ENCODE measurements around the gene ACE. TPM values are rescaled to one million over a fixed set of nuclear protein-coding genes. Genes with fewer than 3 reads are reported as not detected.
"Not testable (repeated sequence)": the region's sequence is repeated elsewhere in the genome, so short reads cannot be mapped to it uniquely, and the experiment has no call there.

ACE gene
- polyA plus RNA-seq, 1 donor: 10.3 TPM

- no peak for DNase-seq (ENCODE audit: low read depth)
Measured at GRCh38 chr17:63444457-63444856, 32.4 kb upstream of the ACE start.

DNA sequence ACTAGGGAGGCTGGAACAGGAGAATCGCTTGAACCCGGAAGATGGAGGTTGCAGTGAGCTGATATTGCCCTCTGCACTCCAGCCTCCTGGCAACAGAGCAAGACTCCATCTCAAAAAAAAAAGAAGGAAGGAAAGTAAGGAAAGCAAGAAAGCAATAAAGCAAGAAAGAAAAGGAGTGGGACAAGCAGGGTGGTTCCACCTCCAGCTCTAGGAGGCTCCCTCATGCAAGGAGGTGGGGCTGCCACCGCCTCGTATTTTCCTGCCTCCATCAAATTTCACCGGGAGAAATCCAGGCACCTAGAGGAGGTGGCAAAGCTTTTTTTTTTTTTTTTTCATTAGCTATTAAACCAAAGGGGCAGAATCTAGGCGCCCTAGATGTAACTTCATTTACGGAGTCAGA lies 31.8 kb upstream of the ACE start:
- DNase-seq (ENCODE audit: low read depth): no peak

GRCh38 chr17:63445571-63445953 lies 31.3 kb upstream of the ACE start:
- DNase-seq (ENCODE audit: low read depth): no peak

- DNase-seq (ENCODE audit: low read depth): no peak
Measured at GRCh38 chr17:63445954-63446752, 30.7 kb upstream of the ACE start, which contains the start of gene CYB561. CYB561 (minus strand) TSS chr17:63446306; CDS start chr17:63437547, 8,759 bp downstream.

DNA sequence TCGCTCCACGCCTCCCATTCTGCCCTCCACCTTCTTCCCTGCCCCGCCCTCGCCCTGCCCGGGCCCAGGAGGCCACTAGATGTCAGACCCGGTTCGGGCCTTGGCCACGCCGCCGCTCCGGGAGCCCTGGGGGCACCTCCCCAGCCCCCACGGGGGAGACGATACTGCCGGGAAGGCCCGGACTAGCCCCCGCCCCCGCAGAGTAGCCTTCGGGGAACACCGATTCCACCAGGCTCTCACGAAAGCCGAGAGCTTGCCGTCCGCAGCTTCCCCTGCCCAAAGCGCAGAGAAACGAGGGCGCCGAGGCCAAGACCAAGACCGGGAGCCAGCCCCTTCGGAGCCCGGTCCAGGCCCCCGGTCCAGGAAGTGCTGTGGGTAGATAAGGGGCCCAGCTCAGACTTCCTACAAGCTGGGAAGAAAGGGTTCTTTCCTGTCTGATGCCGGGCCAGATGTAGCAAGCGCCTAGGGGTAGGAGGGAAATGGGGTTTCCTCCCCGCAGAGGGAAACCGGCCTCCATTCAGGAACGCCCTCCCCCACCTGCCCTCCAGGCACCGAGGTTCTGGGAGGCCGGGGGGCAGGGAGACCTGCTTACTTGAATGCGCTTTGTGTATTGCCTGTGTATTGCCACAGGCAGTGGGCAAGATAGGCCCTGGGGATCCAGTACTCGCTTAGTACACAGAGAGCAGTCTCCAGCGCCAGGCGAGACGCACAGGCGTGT lies 29.9 kb upstream of the ACE start:
- no peak for DNase-seq (ENCODE audit: low read depth)

GRCh38 chr17:63447471-63448009 lies 29.3 kb upstream of the ACE start:
- no peak for DNase-seq (ENCODE audit: low read depth)

- no peak for DNase-seq (ENCODE audit: low read depth)
Measured at GRCh38 chr17:63448655-63449054, 28.2 kb upstream of the ACE start.

DNA sequence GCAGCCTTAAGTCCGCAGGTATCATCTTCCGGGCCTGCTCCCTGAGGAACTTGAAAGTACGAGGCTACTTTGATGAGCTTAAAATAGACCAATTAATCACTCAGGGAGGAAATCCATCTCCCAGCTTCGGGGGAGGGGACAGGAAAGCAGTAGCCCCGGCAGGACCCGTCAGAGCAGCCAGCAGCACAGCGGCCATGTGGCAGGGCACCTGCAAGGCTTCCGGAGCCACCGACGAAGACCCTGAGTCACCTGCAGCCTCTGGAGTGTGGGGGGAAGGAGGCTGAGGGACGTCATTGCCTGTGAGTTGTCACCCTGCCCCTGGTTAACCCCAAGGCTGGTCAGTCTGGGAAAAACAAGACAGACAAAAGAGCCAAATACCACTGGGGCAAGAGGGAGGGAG lies 26.3 kb upstream of the ACE start:
- no peak for DNase-seq (ENCODE audit: low read depth)

DNA sequence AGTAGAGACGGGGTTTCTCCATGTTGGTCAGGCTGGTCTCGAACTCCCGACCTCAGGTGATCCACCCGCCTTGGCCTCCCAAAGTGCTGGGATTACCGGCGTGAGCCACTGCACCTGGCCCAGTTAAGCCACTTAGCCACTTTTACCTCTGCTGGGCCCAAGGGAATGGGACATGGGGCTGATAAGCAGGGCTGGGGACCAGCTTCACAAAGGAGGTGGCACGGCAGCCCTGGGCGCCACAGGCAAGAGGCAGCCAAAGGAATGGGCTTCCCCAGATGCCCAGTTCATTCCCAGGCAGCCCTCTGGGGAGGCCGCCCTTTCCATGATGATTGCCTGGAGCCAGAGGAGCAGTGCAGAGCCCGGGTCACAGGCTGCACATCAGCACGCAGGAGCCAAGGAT lies 25.7 kb upstream of the ACE start:
- no peak for DNase-seq (ENCODE audit: low read depth)

DNA sequence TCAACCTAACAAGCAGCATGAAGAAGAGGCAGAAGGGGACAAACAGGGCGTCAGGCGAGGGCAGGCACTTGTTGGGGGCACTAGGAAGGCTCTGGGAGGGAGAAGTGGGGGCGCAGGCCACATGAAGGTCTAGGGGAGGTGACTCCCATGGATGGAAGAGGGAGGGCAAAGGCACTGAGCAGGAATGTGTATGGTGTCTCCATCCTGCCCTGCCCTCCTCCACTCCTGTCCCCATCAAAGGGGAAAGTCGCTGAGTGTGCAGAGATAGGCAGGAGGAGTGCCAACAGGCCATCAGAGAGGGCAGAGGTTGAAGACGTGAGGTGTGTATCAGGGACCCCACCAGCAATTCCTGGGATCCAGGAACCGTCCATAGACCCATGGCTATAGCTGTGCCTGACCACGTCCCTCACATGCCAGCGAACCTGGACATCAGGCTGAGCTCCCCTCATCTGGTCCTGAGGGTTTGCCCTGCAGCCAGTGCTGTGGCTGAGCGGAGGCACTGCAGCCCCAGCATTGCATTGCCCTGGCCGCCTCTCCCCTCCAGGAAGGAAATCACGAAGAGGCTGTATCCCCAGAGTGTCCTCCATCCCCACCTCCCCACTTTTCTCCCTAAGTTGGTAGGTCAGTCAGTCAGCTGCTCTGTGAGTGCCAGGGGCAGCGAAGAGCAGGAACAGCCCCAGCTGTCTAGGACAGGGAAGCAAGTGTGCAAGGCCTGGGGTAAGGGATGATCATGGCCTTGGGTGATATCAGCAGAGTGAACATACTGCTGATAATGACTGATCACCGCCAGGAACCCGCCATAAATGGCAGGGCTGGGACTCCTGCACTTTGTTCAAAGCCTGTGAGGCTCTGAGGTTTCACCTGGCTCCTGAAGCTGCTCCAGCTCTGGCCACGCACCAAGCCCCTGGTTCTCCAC lies 24.6 kb upstream of the ACE start:
- no peak for DNase-seq (ENCODE audit: low read depth)

DNA sequence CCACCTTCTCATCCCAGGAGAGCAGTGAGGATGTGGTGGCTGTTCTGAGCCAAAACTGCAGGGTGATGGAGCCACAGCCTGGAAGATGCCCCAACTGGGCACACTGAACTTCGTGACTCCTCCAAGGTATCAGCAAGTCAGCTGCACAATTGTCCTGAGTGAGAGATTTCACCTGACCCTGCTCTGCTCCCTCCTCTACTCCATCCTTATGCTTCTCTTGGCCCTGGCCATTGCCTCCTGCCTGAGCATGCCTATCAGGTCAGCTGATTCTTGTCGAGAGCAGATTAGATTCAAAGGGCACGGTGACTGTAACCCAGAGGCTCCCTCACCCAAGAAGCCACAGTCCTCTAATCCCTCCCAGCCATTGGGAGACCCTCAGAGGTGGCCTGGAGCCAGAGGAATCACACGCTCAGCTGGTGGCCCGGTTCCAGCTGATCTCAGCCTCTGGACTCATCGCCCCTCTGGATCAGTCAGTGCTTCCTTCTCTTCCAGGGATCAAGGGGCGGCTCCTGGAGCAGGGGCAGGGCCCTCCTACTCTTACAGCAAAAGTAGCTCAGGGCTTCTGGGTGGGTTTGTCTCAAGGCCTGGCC lies 23.8 kb upstream of the ACE start:
- no peak for DNase-seq (ENCODE audit: low read depth)

DNA sequence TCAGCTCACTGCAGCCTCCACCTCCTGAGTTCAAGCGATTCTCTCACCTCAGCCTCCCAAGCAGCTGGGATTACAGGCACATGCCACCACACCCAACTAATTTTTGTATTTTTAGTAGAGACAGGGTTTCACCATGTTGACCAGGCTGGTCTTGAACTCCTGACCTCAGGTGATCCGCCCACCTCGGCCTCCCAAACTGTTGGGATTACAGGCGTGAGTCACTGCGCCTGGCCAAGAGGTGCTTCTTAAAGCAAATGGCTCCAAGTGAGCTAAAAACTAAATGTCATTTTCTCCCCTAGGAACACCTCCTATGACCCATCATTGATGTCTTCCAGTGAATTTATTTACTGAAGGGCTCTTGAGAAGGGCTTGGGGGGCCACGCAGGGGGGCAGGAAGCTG lies 22.5 kb upstream of the ACE start:
- not testable (repeated sequence) for DNase-seq (ENCODE audit: low read depth)

- DNase-seq (ENCODE audit: low read depth): no peak
Measured at GRCh38 chr17:63454915-63455314, 21.9 kb upstream of the ACE start.

- DNase-seq (ENCODE audit: low read depth): no peak
Measured at GRCh38 chr17:63455417-63455816, 21.4 kb upstream of the ACE start.

DNA sequence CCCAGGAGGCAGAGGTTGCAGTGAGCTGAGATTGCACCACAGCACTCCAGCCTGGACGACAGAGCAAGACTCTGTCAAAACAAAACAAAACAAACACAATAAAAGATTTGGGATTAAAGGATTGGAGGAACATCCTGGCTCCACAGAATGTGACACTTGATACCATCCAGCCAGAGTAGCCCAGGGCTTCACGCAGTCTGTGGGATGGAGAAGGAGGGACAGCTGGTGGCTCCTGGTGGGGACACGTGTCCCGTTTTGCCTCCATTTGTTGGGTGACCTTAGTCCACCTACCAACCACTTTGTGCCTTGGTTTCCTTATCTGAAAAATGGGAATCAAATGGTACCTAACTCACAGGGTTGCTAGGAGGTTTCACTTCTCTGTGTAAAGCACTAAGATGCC lies 18.4 kb upstream of the ACE start:
- no peak for DNase-seq (ENCODE audit: low read depth)

GRCh38 chr17:63460018-63460417 lies 16.8 kb upstream of the ACE start:
- no peak for DNase-seq (ENCODE audit: low read depth)

DNA sequence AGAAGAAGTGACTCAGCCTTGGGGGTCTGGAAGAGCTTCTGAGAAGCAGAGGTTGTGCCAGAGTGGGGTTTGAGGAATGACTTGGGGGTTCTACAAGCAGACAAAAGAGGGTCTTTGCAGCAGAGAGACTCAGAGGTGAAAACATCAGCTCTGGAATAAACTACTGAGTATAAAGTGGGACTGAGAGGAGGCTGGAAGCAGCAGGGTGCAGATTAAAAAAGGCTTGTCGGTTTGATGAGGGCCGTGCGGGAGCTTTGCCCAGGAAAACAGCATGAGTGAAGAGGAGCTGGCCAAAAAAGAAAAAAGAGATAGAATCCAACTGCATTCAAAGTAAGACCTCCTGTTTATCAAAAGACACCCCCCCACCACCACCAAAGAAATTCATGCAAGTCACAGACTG lies 13.1 kb upstream of the ACE start:
- DNase-seq (ENCODE audit: low read depth): no peak

GRCh38 chr17:63464691-63465236 lies 12.1 kb upstream of the ACE start:
- no peak for DNase-seq (ENCODE audit: low read depth)

DNA sequence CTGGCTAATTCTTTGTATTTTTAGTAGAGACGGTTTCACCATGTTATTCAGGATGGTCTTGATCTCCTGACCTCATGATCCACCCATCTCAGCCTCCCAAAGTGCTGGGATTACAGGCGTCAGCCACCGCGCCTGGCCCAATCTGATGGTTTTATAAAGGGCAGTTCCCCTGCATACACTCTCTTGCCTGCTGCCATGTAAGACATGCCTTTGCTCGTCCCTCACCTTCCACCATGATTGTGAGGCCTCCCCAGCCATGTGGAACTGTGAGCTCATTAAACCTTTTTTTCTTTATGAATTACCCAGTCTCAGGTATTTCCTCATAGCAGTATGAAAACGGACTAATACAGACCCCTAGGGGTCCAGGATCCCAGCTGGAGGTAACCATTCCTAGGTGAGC lies 8.8 kb upstream of the ACE start:
- not testable (repeated sequence) for DNase-seq (ENCODE audit: low read depth)

GRCh38 chr17:63474174-63474573 lies 2.7 kb upstream of the ACE start:
- DNase-seq (ENCODE audit: low read depth): no peak

Data from forelimb muscle (tissue), 1 donor.